SJCRH30 (cell line): ENCODE data around the gene CIC. TPM values are rescaled to one million over a fixed set of nuclear protein-coding genes. Genes with fewer than 3 reads are reported as not detected.

Source experiments
- DNase-seq, 2 experiments: peaks; one replicate each; pipeline ENCODE4 v3.0.0-alpha.2; 2015 to 2020
- H3K27ac ChIP-seq: fragments of 250-450 bp; sonication (Bioruptor Pico); 2 replicates; pipeline ENCODE4 v1.5.1; 2020; ENCODE audit warnings: mild to moderate bottlenecking, moderate library complexity
- H3K27me3 ChIP-seq: fragments of 250-450 bp; sonication (Bioruptor Pico); 2 replicates; pipeline ENCODE4 v1.5.1; 2020; ENCODE audit warnings: mild to moderate bottlenecking, moderate library complexity
- H3K36me3 ChIP-seq: fragments of 250-450 bp; sonication (Bioruptor Pico); 2 replicates; pipeline ENCODE4 v1.5.1; 2020; ENCODE audit warnings: mild to moderate bottlenecking, moderate library complexity
- H3K4me1 ChIP-seq: fragments of 250-450 bp; sonication (Bioruptor Pico); 2 replicates; pipeline ENCODE4 v1.5.1; 2020; ENCODE audit warnings: mild to moderate bottlenecking, moderate library complexity
- H3K4me3 ChIP-seq: fragments of 250-450 bp; sonication (Bioruptor Pico); 2 replicates; pipeline ENCODE4 v1.5.1; 2020; ENCODE audit warnings: mild to moderate bottlenecking, moderate library complexity
- H3K9me3 ChIP-seq: fragments of 250-450 bp; sonication (Bioruptor Pico); replicated peaks from 2 replicates; pipeline ENCODE4 v1.5.1; 2020; ENCODE audit warnings: mild to moderate bottlenecking, moderate library complexity
- total RNA-seq: library from RNA; depleted of rRNA; stranded (reverse); fragments of >200 nt; shearing (Covaris generic); gene quantifications from 2 replicates; pipeline ENCODE4 v1.2.3, GENCODE V29; 2014

Gene CIC
- total RNA-seq, 1 experiment from 2014 or later: 21.5 TPM

DNA sequence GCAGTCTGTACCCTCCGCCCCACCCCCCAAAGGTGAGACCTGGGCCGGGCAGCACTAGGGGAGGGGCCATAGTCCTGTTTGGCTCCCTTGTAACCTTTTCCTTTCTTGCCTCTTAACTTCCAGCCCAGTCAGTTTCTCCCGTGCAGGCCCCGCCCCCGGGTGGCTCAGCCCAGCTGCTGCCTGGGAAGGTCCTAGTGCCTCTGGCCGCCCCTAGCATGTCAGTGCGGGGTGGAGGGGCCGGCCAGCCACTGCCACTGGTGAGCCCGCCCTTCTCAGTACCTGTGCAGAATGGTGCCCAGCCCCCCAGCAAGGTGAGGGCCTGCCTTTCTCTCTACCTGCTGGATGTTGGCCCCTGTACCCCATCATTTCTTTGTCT lies 22.4 kb downstream of the CIC start:
- H3K4me1 ChIP-seq: no peaks in the 10 kb centered on the region
- H3K4me3 ChIP-seq: no peak overlapping the region
- peaks cover 51% of the 10 kb centered on the region for H3K36me3 ChIP-seq
- H3K9me3 ChIP-seq: no peaks in the 10 kb centered on the region
- H3K27me3 ChIP-seq: no peaks in the 10 kb centered on the region
- no peak overlapping the region for H3K27ac ChIP-seq
- DNase-seq: no peak

DNA sequence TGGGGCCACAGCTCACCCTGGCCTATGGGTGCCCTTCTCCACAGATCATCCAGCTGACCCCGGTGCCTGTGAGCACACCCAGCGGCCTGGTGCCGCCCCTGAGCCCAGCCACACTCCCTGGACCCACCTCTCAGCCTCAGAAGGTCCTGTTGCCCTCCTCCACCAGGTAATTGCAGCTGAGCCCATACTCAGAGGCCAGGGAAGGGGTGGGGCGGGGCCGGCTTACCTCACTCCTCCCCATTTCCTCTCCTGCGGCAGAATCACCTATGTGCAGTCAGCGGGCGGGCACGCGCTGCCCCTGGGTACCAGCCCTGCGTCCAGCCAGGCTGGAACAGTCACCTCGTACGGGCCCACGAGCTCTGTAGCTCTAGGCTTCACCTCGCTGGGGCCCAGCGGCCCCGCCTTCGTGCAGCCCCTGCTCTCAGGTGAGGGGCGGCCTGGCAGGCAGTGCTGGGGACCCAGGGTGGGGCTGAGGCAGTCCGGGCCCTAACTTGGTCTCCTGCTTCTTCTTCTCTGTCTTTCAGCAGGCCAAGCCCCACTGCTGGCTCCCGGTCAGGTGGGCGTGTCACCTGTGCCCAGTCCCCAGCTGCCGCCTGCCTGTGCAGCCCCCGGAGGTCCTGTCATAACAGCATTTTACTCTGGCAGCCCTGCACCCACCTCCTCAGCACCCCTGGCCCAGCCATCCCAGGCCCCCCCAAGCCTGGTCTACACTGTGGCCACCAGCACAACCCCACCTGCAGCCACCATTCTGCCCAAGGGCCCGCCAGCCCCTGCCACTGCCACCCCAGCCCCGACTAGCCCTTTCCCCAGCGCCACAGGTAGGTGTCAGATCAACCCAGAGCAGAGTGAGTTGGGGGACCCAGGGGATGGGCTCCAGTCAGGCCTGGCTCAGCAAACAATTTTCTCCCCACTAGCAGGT lies 23.2 kb downstream of the CIC start:
- H3K27ac ChIP-seq: no peak overlapping the region
- peaks cover 46% of the 10 kb centered on the region for H3K36me3 ChIP-seq
- no peak overlapping the region for H3K4me3 ChIP-seq
- H3K4me1 ChIP-seq: no peaks in the 10 kb centered on the region
- no peaks in the 10 kb centered on the region for H3K9me3 ChIP-seq
- no peak for DNase-seq
- no peaks in the 10 kb centered on the region for H3K27me3 ChIP-seq

GRCh38 chr19:42292963-42293362 lies 23.9 kb downstream of the CIC start:
- H3K27ac ChIP-seq: no peak overlapping the region
- no peak overlapping the region for H3K4me3 ChIP-seq
- H3K9me3 ChIP-seq: no peaks in the 10 kb centered on the region
- H3K36me3 ChIP-seq: peaks cover 40% of the 10 kb centered on the region
- H3K4me1 ChIP-seq: no peaks in the 10 kb centered on the region
- no peaks in the 10 kb centered on the region for H3K27me3 ChIP-seq
- DNase-seq: no peak

DNA sequence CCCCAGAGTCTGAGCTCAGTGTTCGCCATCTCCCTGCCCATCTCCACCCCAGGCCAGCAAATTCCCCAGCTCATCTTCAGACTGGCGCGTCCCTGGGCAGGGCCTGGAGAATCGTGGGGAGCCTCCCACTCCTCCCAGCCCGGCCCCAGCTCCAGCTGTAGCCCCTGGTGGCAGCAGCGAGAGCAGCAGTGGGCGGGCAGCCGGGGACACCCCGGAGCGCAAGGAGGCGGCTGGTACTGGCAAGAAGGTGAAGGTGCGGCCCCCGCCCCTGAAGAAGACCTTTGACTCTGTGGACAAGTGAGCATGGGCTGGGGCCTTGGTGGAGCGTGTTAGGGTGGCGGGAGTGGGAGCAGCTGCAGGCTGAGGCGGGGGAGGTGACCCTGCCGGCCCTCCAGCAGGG lies 24.5 kb downstream of the CIC start:
- no peak for DNase-seq
- Histone ChIP-seq H3K36me3 (peaks cover 38% of the 10 kb centered on the region), H3K27me3 (no peaks in the 10 kb centered on the region), H3K4me3 (no peak overlapping the region), H3K4me1 (no peaks in the 10 kb centered on the region), H3K9me3 (no peaks in the 10 kb centered on the region), H3K27ac (no peak overlapping the region)

GRCh38 chr19:42293948-42294347 lies 24.9 kb downstream of the CIC start:
- H3K36me3 ChIP-seq: peaks cover 38% of the 10 kb centered on the region
- no peak overlapping the region for H3K4me3 ChIP-seq
- no peak for DNase-seq
- H3K27me3 ChIP-seq: no peaks in the 10 kb centered on the region
- no peaks in the 10 kb centered on the region for H3K9me3 ChIP-seq
- H3K4me1 ChIP-seq: no peaks in the 10 kb centered on the region
- H3K27ac ChIP-seq: no peak overlapping the region

DNA sequence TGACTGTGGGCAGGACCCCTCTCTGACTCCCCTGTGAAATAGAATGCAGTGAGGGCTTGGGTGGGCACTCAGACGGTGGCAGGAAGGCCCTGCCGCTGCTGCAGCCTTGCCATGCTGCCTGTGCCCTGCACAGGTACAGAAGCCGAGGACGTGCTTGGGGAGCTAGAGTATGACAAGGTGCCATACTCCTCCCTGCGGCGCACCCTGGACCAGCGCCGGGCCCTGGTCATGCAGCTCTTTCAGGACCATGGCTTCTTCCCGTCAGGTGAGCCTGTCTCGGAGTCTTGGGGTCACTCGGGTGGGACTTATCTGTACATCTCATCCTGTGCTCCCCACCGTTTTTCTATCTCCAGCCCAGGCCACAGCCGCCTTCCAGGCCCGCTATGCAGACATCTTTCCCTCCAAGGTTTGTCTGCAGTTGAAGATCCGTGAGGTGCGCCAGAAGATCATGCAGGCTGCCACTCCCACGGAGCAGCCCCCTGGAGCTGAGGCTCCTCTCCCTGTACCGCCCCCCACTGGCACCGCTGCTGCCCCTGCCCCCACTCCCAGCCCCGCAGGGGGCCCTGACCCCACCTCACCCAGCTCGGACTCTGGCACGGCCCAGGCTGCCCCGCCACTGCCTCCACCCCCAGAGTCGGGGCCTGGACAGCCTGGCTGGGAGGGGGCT lies 25.6 kb downstream of the CIC start:
- DNase-seq: no peak
- H3K27me3 ChIP-seq: no peaks in the 10 kb centered on the region
- H3K27ac ChIP-seq: no peak overlapping the region
- peaks cover 34% of the 10 kb centered on the region for H3K36me3 ChIP-seq
- H3K4me1 ChIP-seq: no peaks in the 10 kb centered on the region
- no peak overlapping the region for H3K4me3 ChIP-seq
- no peaks in the 10 kb centered on the region for H3K9me3 ChIP-seq

DNA sequence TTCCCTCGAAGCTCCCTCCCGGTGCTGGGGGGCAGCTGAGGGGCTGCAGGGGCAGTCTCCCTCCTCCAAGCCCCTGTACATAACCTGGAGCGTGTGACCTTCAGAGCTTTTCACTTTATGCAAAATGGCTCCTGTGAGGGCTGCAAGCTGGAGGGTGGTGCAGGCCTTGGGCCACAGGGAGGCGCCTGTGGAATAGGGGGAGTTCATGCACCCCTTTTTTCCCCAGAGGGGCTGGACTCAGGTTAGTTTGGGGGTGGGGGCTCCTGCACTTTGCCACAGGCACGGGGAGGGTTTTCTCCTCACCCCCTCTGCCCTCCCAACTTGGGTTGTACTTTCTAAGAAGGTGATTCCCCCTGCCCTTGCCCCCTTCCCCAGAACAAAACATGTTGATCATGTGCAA lies 26.3 kb downstream of the CIC start:
- H3K4me1 ChIP-seq: no peaks in the 10 kb centered on the region
- H3K36me3 ChIP-seq: peaks cover 32% of the 10 kb centered on the region
- no peak for DNase-seq
- no peaks in the 10 kb centered on the region for H3K27me3 ChIP-seq
- H3K9me3 ChIP-seq: no peaks in the 10 kb centered on the region
- no peak overlapping the region for H3K4me3 ChIP-seq
- H3K27ac ChIP-seq: no peak overlapping the region

DNA sequence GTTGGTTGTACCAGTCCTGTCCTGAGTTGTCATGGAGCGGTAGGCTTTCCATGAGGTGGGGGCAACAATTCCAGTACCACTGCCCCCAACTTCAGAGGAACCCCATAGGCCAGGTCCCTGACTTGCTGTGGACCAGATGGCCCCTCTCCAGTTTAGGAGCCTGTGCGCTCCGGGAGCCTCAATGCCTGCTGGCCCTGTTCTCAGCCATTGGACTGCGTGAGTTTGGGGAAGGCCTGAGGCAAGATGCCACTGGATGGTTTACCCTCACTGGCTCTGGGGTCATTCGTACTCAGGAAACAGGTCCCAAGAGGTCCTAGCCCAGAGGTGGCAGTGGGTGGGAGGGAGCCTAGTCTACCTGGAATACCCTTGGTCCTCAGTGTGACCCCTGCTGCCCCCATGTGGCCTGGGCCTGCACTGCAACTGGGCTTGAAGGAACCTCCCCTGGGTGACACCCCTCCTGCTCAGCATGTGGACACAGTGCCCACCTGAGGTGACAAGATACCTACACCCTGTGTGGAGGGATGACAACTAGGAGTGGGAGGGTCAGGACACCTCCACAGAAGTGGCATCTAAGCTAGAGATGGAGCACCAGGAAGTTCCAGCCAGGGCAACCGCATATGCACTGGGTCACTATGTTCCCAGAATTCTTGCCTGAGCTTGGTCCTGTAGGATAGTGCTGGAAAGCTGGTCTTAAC lies 26.9 kb downstream of the CIC start:
- H3K4me3 ChIP-seq: no peak overlapping the region
- no peaks in the 10 kb centered on the region for H3K27me3 ChIP-seq
- DNase-seq: peak; percentile 73 to 82
- peaks cover 26% of the 10 kb centered on the region for H3K36me3 ChIP-seq
- H3K4me1 ChIP-seq: no peaks in the 10 kb centered on the region
- no peak overlapping the region for H3K27ac ChIP-seq
- H3K9me3 ChIP-seq: no peaks in the 10 kb centered on the region

GRCh38 chr19:42297039-42297438 lies 28.0 kb downstream of the CIC start:
- no peaks in the 10 kb centered on the region for H3K4me1 ChIP-seq
- no peak for DNase-seq
- H3K36me3 ChIP-seq: peaks cover 17% of the 10 kb centered on the region; the same call in 1 of the 2 replicates
- H3K9me3 ChIP-seq: no peaks in the 10 kb centered on the region
- H3K27me3 ChIP-seq: no peaks in the 10 kb centered on the region
- H3K27ac ChIP-seq: no peak overlapping the region
- H3K4me3 ChIP-seq: no peak overlapping the region

DNA sequence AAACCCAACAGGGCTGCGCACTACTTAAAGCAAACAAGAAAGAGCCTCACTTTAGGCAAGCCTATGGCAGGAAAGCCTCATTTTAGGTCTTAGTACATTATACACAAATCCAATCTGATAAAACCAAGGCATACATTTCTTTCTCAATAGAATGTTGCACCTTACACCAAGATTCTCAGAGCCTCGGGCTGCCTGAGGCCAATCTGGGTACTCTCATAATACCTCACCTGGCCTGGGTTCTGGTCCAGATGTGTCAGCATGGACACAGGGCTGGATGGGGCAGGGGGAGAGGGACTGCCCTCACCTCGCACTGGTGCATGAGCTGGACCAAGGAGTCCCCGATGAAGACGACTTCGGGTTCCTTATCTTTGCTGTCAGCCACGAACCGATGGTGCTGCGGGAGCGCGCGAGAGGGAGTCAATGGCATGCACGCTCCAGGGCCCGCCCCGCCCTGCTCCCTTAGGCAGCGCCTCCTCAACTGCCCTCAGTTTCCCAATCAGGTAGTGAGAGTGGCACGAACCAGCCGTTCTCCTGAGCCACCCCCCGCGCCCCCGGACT lies 32.7 kb downstream of the CIC start, which contains the start of gene PRR19:
PRR19 (plus strand) TSS at position 487 of the 558 bp plus-strand sequence. CDS start 7,453 bp downstream, outside the sequence.
- no peaks in the 10 kb centered on the region for H3K27me3 ChIP-seq
- peaks cover 7% of the 10 kb centered on the region for H3K4me1 ChIP-seq
- H3K4me3 ChIP-seq: peak within 1 kb of the TSS; percentile 82
- DNase-seq: no peak
- H3K9me3 ChIP-seq: no peaks in the 10 kb centered on the region
- no peaks in the 10 kb centered on the region for H3K36me3 ChIP-seq
- H3K27ac ChIP-seq: peak within 1 kb of the TSS; percentile 47

GRCh38 chr19:42303101-42303464 lies 34.0 kb downstream of the CIC start:
- Histone ChIP-seq H3K9me3 (no peaks in the 10 kb centered on the region), H3K4me1 (peaks cover 7% of the 10 kb centered on the region), H3K36me3 (no peaks in the 10 kb centered on the region), H3K27ac (peak overlapping the region; percentile 47; the same call in 1 of the 2 replicates), H3K4me3 (peak overlapping the region; percentile 82), H3K27me3 (no peaks in the 10 kb centered on the region)
- DNase-seq: no peak

DNA sequence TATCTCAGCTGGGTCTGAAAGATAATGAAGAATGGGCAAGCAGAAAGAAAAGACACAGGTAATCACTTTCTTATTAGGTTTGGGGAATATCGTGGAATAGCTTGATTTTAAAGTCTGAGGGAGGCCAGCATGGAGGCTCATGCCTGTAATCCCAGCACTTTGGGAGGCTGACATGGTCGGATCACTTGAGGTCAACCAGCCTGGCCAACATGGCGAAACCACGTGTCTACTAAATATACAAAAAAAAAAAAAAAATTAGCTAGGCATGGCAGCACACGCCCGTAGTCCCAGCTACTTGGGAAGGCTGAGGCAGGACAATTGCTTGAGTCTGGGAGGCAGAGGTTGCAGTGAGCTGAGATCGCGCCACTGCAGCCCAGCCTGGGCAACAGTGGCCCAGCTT lies 34.8 kb downstream of the CIC start:
- H3K4me3 ChIP-seq: no peak overlapping the region
- H3K27ac ChIP-seq: no peak overlapping the region
- no peaks in the 10 kb centered on the region for H3K27me3 ChIP-seq
- H3K36me3 ChIP-seq: no peaks in the 10 kb centered on the region
- DNase-seq: no peak
- peaks cover 7% of the 10 kb centered on the region for H3K4me1 ChIP-seq
- H3K9me3 ChIP-seq: no peaks in the 10 kb centered on the region

GRCh38 chr19:42306646-42307045 lies 37.6 kb downstream of the CIC start:
- no peak overlapping the region for H3K27ac ChIP-seq
- no peak overlapping the region for H3K4me3 ChIP-seq
- peaks cover 7% of the 10 kb centered on the region for H3K4me1 ChIP-seq
- peak; percentile 66 to 77 for DNase-seq
- H3K9me3 ChIP-seq: no peaks in the 10 kb centered on the region
- no peaks in the 10 kb centered on the region for H3K27me3 ChIP-seq
- H3K36me3 ChIP-seq: no peaks in the 10 kb centered on the region

- H3K4me3 ChIP-seq: no peak overlapping the region
- no peaks in the 10 kb centered on the region for H3K4me1 ChIP-seq
- peaks cover 11% of the 10 kb centered on the region; the same call in 1 of the 2 replicates for H3K27me3 ChIP-seq
- H3K27ac ChIP-seq: no peak overlapping the region
- no peak for DNase-seq
- no peaks in the 10 kb centered on the region for H3K9me3 ChIP-seq
- H3K36me3 ChIP-seq: no peaks in the 10 kb centered on the region
Observed at GRCh38 chr19:42309686-42310085, 40.6 kb downstream of the CIC start.

- DNase-seq: no peak
- Histone ChIP-seq H3K4me1 (peaks cover 3% of the 10 kb centered on the region; the same call in 1 of the 2 replicates), H3K27me3 (peaks cover 11% of the 10 kb centered on the region; the same call in 1 of the 2 replicates), H3K9me3 (no peaks in the 10 kb centered on the region), H3K36me3 (no peaks in the 10 kb centered on the region), H3K27ac (no peak overlapping the region), H3K4me3 (no peak overlapping the region)
Observed at GRCh38 chr19:42311657-42312056, 42.6 kb downstream of the CIC start.
